NCI-H1694 treated with DMSO at 0.1 percent for 48 hours (cell line): ENCODE results near the gene LOXL3.
"Not testable (repeated sequence)": the region's sequence is repeated elsewhere in the genome, so short reads cannot be mapped to it uniquely, and the experiment has no call there.

Experiments used
- DNase-seq: peaks from one replicate; lab custom pipeline; 2025; lab: John Stamatoyannopoulos, UW

The LOXL3 gene

DNA sequence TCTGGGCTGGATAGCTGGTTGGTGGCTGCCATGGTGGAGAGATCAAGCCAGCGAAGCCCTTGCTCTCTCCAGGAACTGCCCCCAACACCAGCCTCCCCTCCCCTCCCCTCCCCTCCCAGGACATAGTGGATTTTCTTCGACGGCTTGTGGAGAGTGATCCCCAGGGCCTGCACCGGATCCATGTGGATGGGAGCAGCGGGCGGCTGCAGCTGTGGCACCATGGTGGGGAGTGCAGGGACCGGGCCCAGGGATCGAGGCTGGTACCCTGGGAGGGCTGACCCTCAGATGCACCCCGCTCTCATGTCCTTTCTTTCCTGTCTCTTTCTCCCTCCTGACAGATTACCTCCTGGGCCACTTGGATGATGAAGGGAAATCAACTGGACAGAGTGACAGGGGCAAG, 63.8 kb downstream of the LOXL3 start:
- DNase-seq: no peak

DNA sequence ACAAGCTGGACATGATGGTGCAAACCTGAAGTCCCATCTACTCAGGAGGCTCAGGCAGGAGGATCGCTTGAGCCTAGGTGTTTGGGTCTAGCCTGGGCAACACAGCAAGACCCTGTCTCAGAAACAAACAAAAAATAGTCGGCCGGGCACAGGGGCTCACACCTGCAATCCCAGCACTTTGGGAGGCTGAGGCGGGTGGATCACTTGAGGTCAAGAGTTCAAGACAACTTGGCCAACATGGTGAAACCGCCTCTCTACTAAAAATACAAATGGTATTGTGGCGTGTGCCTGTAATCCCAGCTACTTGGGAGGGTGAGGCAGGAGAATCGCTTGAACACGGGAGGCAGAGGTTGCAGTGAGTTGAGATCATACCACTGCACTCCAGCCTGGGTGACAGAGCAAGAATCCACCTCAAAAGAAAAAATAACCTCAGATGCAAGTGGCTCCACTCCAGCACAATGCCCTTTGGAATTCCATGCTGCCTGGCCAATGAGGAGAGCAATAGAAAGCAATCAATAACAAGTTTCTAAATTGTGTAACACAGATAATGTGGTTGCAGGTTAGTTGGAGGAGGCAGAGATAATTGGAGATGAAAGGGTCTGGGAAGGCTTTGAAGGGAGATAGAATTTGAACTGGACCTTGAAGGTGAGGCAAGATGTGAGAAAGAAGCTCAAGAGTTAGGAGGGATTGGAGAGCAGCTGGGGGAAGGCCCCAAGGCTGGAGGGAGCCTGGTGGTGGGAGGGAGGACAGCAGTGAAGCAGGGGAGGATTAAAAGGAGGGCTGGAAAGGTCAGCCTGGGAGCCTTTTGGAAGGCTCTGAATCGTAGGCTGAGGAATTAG, 64.9 kb downstream of the LOXL3 start:
- no peak for DNase-seq

- DNase-seq: no peak
Measured at GRCh38 chr2:74486141-74486540, 67.6 kb downstream of the LOXL3 start.

GRCh38 chr2:74483675-74484164, 70.0 kb downstream of the LOXL3 start:
- not testable (repeated sequence) for DNase-seq

GRCh38 chr2:74482801-74483674, 70.7 kb downstream of the LOXL3 start, which contains the start of the genes CCDC142 and TTC31:
CCDC142 (minus strand) TSS chr2:74482998; CDS start chr2:74482837, 161 bp downstream.
TTC31 (plus strand) TSS chr2:74483081; CDS start chr2:74483096, 15 bp downstream.
- DNase-seq: peak; percentile 98
